GM12873 (cell line): Measurements from ENCODE around the gene MTNR1A.

ENCODE experiments used
- TF ChIP-seq, protein P1 (sequence below): IDR thresholded peaks from 2 replicates; pipeline ENCODE4 v1.5.1; 2012; ENCODE audit warnings: low read depth, mild to moderate bottlenecking, moderate library complexity, low read length, control low read depth; ENCODE audit not compliant: insufficient read depth; ENCODE audit errors: missing control alignments

Gene MTNR1A

DNA sequence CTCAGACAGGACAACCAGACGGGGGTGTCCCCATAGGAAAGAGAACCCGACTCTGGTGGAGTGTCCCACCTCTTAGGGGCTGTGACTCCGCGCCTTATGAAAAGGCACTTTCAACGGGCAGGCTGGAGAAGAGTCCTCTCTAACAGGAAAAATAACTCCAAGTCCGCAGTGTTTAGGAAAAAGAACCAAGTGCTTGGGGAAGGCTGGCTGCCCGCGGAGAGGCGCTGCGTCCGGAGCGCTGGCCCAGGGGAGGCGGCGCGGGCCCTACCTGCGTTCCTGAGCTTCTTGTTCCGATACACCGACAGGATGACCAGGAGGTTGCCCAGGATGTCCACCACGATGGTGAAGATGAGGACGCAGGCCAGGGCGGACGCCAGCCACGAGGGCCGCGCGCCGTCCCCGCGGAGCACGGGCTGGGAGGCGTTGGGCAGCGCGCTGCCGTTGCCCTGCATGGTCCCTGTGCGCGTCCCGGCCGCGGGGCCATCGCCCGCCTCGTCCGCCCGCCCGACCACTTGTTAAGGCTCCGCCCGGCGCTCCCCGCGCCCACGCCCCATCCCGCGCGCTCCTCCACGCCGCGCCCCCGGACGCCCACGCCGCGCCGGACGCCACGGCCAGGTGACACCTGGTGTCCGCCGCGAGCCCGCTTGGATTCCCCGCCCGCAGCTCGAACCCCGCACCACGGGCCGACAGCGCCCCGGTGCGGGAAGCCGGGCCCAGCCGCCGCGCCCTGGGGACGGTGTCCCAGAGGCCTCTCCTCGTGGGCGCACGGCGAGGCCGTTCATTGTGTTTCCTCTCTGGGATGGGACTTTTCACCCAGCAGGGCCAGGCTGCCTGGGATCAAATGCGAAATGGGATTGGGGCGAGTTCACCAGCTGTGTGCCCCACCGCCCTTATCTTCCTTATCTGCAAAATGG lies at the start of gene MTNR1A:
Gene MTNR1A (minus strand): TSS at position 654 of the 914 bp plus-strand sequence. CDS start 202 bp downstream, at position 452.
- TF ChIP-seq, protein P1, sequence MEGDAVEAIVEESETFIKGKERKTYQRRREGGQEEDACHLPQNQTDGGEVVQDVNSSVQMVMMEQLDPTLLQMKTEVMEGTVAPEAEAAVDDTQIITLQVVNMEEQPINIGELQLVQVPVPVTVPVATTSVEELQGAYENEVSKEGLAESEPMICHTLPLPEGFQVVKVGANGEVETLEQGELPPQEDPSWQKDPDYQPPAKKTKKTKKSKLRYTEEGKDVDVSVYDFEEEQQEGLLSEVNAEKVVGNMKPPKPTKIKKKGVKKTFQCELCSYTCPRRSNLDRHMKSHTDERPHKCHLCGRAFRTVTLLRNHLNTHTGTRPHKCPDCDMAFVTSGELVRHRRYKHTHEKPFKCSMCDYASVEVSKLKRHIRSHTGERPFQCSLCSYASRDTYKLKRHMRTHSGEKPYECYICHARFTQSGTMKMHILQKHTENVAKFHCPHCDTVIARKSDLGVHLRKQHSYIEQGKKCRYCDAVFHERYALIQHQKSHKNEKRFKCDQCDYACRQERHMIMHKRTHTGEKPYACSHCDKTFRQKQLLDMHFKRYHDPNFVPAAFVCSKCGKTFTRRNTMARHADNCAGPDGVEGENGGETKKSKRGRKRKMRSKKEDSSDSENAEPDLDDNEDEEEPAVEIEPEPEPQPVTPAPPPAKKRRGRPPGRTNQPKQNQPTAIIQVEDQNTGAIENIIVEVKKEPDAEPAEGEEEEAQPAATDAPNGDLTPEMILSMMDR = no peak

DNA sequence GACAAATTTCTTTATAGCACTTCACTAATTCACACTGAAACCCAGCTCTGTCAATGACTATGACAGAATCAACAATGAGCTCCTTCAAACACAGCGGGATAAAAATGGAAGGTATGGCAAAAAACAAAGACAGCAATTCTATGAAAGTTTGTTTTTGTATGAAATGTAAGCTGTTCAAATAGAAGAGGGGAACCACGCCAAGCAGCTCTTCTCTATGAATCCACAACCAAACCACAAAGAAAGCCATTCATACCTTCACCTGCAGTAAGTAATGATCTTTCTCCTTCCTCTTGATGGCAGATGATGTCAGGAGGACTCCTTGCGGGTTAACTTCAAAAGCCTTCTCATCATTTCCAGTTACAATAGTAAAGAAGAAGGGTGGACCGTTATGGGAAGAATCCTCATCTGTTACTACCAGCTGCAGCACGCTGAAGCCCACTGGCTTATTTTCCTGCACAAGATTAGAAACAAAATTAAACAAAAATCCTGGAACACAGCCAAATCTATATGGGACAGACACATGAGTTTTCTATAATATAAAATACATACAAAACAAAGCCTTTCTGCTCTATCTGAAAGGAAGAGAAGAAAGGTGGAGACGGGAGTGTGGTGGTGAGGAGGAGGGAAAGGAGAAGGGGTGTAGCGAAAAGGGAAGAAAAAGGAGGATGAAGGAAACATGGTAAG lies 48.9 kb upstream of the MTNR1A start:
- TF ChIP-seq, protein P1 = no peak

DNA sequence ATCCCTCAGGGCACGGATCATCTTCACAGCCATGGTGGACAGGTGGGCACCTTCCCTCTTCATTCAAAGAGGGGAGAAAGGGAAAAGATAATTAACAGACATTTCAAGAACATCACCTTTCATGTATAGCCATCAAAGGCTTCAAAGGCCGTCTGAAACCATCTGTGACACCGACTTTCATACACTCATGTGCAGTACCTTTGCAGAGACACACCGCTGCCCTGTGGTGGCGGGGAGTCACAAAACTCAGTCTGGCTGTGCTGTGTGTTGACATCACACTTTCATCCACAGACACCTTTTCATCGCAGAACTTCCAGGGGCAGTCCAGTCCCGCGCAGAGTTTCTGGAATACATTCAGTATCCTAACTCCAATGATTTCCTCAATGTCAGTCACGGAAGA lies 47.6 kb upstream of the MTNR1A start:
- TF ChIP-seq, protein P1 = no peak

DNA sequence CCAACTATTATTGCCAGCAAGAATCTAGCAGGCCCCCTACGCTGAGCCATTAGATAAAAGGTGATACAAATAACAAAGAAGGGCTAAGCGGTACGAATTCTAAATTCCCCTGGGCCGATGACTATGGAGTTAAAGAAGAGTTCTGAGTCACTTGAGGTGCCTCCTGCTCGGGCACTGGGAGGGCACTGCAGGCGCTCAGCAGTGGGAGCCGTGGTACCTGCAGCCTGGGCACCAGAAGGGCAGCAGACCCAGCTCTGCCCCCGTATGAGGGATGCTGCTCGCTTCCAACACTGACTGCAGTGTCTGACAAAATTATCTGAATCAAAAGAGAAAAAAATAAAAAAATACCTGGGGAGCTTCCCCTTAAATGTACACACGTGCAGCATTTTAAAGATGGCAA lies 44.1 kb upstream of the MTNR1A start:
- TF ChIP-seq, protein P1 = no peak

DNA sequence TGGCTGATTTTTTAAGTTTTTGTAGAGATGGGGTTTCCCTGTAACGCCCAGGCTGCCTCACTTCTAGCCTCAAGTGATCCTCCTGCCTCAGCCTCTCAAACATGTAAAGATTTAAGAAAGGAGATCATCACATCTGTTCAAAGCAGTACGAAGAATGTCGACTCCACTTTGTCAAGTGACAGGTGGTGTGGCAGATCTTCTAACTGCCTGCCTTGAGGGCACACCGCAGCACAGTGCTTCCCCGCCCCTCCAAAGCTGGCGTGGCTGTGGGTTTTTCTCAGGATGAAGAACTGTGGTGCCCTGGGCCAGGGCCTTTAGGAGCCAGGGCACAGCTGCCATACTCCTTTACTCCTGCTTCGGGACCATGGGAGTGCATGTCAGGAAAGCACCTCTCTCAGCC lies 43.3 kb upstream of the MTNR1A start:
- TF ChIP-seq, protein P1 = no peak

DNA sequence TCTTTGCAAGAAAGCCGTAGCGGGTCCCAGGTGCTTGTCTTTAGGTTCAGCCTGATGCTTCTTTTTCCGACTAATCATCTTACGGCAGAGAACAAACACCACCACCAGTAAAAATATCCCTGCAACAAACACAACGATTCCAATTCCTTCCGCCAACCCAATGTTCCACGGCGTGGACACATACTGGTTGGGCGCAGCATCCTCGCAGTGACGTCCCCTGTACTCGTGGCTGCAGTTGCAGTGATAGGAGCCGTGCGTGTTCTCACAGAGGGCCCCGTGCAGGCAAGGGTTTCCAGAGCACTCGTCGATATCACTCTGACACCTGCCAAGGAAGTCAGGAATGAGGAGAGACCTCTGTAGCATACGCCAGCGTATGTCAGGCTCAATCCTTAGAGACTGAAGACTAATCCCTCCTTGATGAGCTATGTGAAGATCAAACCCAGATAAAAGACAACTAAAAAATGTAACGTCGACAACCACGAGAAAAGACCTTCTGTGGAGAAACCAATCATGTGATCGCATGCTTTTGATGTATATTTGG lies 41.6 kb upstream of the MTNR1A start:
- TF ChIP-seq, protein P1 = no peak

DNA sequence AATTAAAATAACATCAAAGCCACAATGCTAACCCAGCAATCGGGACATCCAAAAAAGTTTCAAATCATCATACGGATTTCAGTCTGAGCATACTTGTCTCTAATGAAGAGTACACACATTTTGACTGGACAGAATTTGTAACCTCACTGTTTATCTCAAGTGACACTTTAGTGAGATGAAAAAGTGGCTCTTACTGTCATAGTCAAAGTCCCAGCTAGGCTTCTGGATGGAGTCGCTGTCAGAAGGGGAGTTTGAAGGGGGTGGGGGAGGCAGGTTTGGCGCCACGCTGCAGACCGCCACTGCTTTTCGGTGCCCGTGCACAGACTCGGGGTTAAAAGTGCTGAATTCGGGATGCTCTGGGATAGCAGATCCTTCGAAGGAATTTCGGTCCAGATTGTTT lies 41.0 kb upstream of the MTNR1A start:
- TF ChIP-seq, protein P1 = no peak
